DMS 273 (cell line): Measurements from ENCODE around the gene RNF123.
"Not testable (repeated sequence)": the region's sequence is repeated elsewhere in the genome, so short reads cannot be mapped to it uniquely, and the experiment has no call there.

Experiments used
- DNase-seq: peaks from one replicate; lab custom pipeline; 2025; ENCODE audit not compliant: unreplicated experiment; lab: John Stamatoyannopoulos, UW

RNF123 gene

GRCh38 chr3:49675912-49676311, 13.4 kb upstream of the RNF123 start:
- no peak for DNase-seq

- DNase-seq: no peak
Measured at GRCh38 chr3:49680493-49681231, 8.7 kb upstream of the RNF123 start.

- DNase-seq: no peak
Measured at GRCh38 chr3:49681232-49681522, 8.2 kb upstream of the RNF123 start.

- DNase-seq: no peak
Measured at GRCh38 chr3:49681543-49681942, 7.8 kb upstream of the RNF123 start.

- DNase-seq: no peak
Measured at GRCh38 chr3:49683162-49683561, 6.2 kb upstream of the RNF123 start.

- DNase-seq: not testable (repeated sequence)
Measured at GRCh38 chr3:49684453-49684852, 4.9 kb upstream of the RNF123 start.

- not testable (repeated sequence) for DNase-seq
Measured at GRCh38 chr3:49685103-49685502, 4.3 kb upstream of the RNF123 start.

GRCh38 chr3:49685846-49686245, 3.5 kb upstream of the RNF123 start:
- DNase-seq: not testable (repeated sequence)

GRCh38 chr3:49686346-49686745, 3.0 kb upstream of the RNF123 start:
- DNase-seq: not testable (repeated sequence)

- not testable (repeated sequence) for DNase-seq
Measured at GRCh38 chr3:49686769-49687423, 2.5 kb upstream of the RNF123 start.

GRCh38 chr3:49687424-49687795, 1.9 kb upstream of the RNF123 start:
- not testable (repeated sequence) for DNase-seq

GRCh38 chr3:49688338-49689045, 865 bp upstream of the RNF123 start:
- DNase-seq: not testable (repeated sequence)

- not testable (repeated sequence) for DNase-seq
Measured at GRCh38 chr3:49689908-49690624, 709 bp downstream of the RNF123 start.

- DNase-seq: not testable (repeated sequence)
Measured at GRCh38 chr3:49690856-49691255, 1.5 kb downstream of the RNF123 start.

GRCh38 chr3:49691481-49691880, 2.1 kb downstream of the RNF123 start:
- DNase-seq: not testable (repeated sequence)

GRCh38 chr3:49694409-49695070, 5.2 kb downstream of the RNF123 start:
- DNase-seq: not testable (repeated sequence)

- DNase-seq: not testable (repeated sequence)
Measured at GRCh38 chr3:49695350-49696015, 6.1 kb downstream of the RNF123 start.

- DNase-seq: no peak
Measured at GRCh38 chr3:49699281-49699979, 10.1 kb downstream of the RNF123 start.

- DNase-seq: no peak
Measured at GRCh38 chr3:49700014-49700413, 10.7 kb downstream of the RNF123 start.
